GM18499 (cell line): Measurements from ENCODE around the gene MED17.

Source experiments
- ATAC-seq: cut with Tn5 transposase; IDR thresholded peaks from one replicate; pipeline ENCODE4 v1.9.1; 2021; ENCODE audit warnings: moderate number of reproducible peaks; ENCODE audit not compliant: insufficient read depth, unreplicated experiment

MED17 gene

GRCh38 chr11:93845181-93846092 is 61.4 kb downstream of the MED17 start:
- ATAC-seq, result no peak

- ATAC-seq, result no peak
These were observed 62.3 kb downstream of the MED17 start for GRCh38 chr11:93846411-93846810.

DNA sequence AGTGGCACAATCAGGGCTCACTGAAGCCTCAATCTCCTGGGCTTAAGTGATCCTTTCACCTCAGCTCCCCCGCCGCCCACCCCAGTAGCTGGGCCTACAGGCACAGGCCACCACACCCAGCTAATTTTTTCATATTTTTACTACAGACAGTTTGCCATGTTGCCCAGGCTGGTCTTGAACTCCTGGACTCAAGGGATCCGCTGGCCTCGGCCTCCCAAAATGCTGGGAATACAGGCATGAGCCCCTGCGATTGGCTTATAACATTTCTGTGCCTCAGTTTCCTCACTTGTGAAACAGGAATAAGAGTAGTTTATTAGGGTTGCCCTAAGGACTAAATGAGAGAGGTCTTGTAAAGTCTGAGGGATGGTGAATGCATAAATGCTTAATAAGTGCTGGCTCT is 65.1 kb downstream of the MED17 start:
- ATAC-seq, result no peak

- no peak for ATAC-seq
These were observed 65.9 kb downstream of the MED17 start for GRCh38 chr11:93849751-93850593.

DNA sequence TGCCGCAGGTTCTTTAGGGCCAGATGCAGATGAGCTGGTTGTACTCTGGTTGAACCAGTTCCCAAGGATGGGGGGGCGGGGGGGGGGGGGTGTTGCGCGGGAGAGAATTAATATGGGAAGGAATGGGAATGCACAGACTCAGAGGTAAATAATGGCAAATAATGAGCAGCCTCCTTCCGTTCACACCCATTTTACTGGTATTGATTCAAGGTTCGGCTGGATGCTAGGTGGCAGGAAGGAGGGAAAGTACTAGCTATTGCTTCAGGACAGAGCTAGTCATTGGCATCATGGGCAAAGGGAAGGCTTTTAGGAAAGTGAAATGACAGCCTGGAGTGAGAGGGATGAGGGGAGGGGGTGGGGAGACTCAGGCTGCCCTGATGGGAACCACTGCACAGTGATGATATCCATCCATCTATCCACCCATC is 66.5 kb downstream of the MED17 start, which contains the start of gene VSTM5:
VSTM5 (minus strand) TSS at position 25 of the 425 bp plus-strand sequence. CDS start 116 bp downstream, outside the sequence.
- ATAC-seq, result no peak

GRCh38 chr11:93852242-93852641 is 68.2 kb downstream of the MED17 start:
- no peak for ATAC-seq

DNA sequence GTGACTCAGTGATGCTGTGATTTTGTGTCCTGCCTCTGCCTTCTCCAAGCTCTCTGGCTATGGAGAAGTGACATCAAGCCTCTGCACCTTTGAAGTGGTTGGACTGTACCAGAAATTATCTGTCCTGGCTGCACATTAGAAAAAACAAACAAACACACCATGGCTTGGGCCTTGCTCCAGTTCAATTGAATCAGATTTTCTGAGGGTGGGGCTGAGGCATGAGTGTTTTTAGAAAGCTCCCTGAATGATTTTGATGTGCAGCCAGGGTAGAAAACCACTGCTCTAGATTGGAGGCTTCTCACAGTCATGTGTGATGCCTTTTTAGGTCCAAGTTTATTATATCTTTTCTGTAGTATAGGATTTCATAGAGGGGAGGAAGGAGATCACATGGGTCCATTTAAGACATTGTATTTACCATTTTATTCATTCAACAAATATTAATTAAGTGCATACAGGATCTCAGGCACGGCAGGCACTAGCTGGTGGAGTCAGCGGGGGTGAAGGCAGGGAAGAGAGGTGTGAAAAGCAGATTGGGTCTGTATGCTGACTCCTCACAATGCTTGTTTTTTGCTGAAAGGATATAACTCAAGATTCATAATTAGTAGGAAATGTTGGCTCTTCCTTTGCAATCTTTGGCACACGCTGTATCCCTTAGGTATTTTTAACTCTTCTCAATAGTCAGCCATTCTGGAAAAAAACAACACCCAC is 73.5 kb downstream of the MED17 start:
- no peak for ATAC-seq

GRCh38 chr11:93858121-93858775 is 74.2 kb downstream of the MED17 start:
- no peak for ATAC-seq

GRCh38 chr11:93861808-93862207 is 77.7 kb downstream of the MED17 start:
- no peak for ATAC-seq
